ENCODE data around the gene EID3.
"Not testable (repeated sequence)": the region's sequence is repeated elsewhere in the genome, so short reads cannot be mapped to it uniquely, and the experiment has no call there.

Gene EID3

GRCh38 chr12:104290320-104290719, 13.2 kb upstream of the EID3 start:
- DNase-seq (ENCODE audit: low spot score), result no peak

GRCh38 chr12:104290855-104291254, 12.7 kb upstream of the EID3 start:
- DNase-seq (ENCODE audit: low spot score), result no peak

GRCh38 chr12:104291867-104292524, 11.5 kb upstream of the EID3 start:
- DNase-seq (ENCODE audit: low spot score), result no peak

GRCh38 chr12:104292872-104293794, 10.4 kb upstream of the EID3 start:
- no peak for DNase-seq (ENCODE audit: low spot score)

GRCh38 chr12:104294158-104294859, 9.2 kb upstream of the EID3 start:
- not testable (repeated sequence) for DNase-seq (ENCODE audit: low spot score)

GRCh38 chr12:104294927-104295668, 8.4 kb upstream of the EID3 start:
- DNase-seq (ENCODE audit: low spot score), result no peak

GRCh38 chr12:104295954-104296353, 7.6 kb upstream of the EID3 start:
- DNase-seq (ENCODE audit: low spot score), result no peak

GRCh38 chr12:104296718-104297117, 6.8 kb upstream of the EID3 start:
- DNase-seq (ENCODE audit: low spot score), result no peak

GRCh38 chr12:104297477-104298113, 5.9 kb upstream of the EID3 start:
- no peak for DNase-seq (ENCODE audit: low spot score)

- no peak for DNase-seq (ENCODE audit: low spot score)
Measured at GRCh38 chr12:104299842-104300481, 3.6 kb upstream of the EID3 start.

- no peak for DNase-seq (ENCODE audit: low spot score)
Measured at GRCh38 chr12:104304261-104305009, 896 bp downstream of the EID3 start.

GRCh38 chr12:104305349-104305748, 1.8 kb downstream of the EID3 start:
- no peak for DNase-seq (ENCODE audit: low spot score)

GRCh38 chr12:104306376-104306775, 2.8 kb downstream of the EID3 start:
- DNase-seq (ENCODE audit: low spot score), result no peak

GRCh38 chr12:104306943-104307654, 3.6 kb downstream of the EID3 start:
- DNase-seq (ENCODE audit: low spot score), result no peak

- DNase-seq (ENCODE audit: low spot score), result no peak
Measured at GRCh38 chr12:104307655-104308000, 4.1 kb downstream of the EID3 start.

- DNase-seq (ENCODE audit: low spot score), result no peak
Measured at GRCh38 chr12:104309446-104309993, 6.0 kb downstream of the EID3 start.

- DNase-seq (ENCODE audit: low spot score), result no peak
Measured at GRCh38 chr12:104310751-104311633, 7.5 kb downstream of the EID3 start.

GRCh38 chr12:104312202-104312601, 8.7 kb downstream of the EID3 start:
- DNase-seq (ENCODE audit: low spot score), result no peak

Measured in hematopoietic multipotent progenitor cell treated with erythropoietin and hydrocortisone succinate and interleukin-3 and kit ligand, for 17 days (in vitro differentiated cells).